ENCODE measurements around the gene RPS4Y2.

Gene RPS4Y2

DNA sequence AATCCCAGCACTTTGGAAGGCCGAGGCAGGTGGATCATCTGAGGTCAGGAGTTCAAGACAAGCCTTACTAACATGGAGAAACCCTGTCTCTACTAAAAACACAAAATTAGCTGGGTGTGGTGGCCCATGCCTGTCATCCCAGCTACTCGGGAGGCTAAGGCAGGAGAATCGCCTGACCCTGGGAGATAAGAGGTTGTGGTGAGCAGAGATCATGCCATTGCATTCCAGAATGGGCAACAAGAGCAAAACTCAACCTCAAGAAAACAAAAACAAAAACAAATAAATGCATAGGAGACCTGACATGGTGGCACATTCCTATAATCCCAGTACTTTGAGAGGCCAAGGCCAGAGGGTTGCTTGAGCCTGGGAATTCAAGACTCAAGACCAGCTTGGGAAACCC lies 16.1 kb upstream of the RPS4Y2 start:
- no CpG with 5 or more reads among the region's 3 CpGs for WGBS, 2 donors (ENCODE audit: extremely low coverage in 2 of 2, insufficient read length in 2 of 2, insufficient replicate concordance in 1 of 2)
- no peak overlapping the region for H3K4ac ChIP-seq (ENCODE audit: low read length)
- H3K14ac ChIP-seq (ENCODE audit: low read length) = no peak overlapping the region
- H3K79me1 ChIP-seq (ENCODE audit: low read depth, low read length) = no peaks in the 10 kb centered on the region
- no peak overlapping the region for H2AFZ ChIP-seq (ENCODE audit: low read length)
- H2BK12ac ChIP-seq (ENCODE audit: low read length) = no peak overlapping the region
- no peak overlapping the region for H2BK5ac ChIP-seq (ENCODE audit: low read length)
- H3K9ac ChIP-seq (ENCODE audit: low read depth, low read length, poor library complexity) = no peak overlapping the region
- H3K27me3 ChIP-seq (ENCODE audit: control insufficient read depth in 3 of 3, insufficient read depth in 3 of 3, low read depth in 1 of 3, low read length in 3 of 3) = no peaks in the 10 kb centered on the region
- no peaks in the 10 kb centered on the region for H3K36me3 ChIP-seq (replicated peaks in 1 of 2; ENCODE audit: control insufficient read depth in 2 of 2, insufficient read depth in 2 of 2, low read length in 2 of 2)
- no peak overlapping the region for H3K18ac ChIP-seq (ENCODE audit: low read length)
- peaks cover 0 to 13% of the 10 kb centered on the region in 2 donors for H3K9me3 ChIP-seq (replicated peaks in 1 of 2; ENCODE audit: control insufficient read depth in 2 of 2, insufficient read depth in 1 of 2, low read depth in 1 of 2, low read length in 2 of 2)
- no peak overlapping the region for H2AK5ac ChIP-seq (ENCODE audit: low read depth, low read length)
- H2BK15ac ChIP-seq (ENCODE audit: low read length) = no peak overlapping the region
- no peaks in the 10 kb centered on the region for H3K4me1 ChIP-seq (ENCODE audit: control insufficient read depth in 2 of 2, insufficient read depth in 1 of 2, low read depth in 1 of 2, low read length in 2 of 2)
- no peak overlapping the region for H3K23ac ChIP-seq (ENCODE audit: low read depth, low read length, poor library complexity)
- H4K8ac ChIP-seq (ENCODE audit: low read depth, low read length) = no peak overlapping the region
- no peak for DNase-seq (ENCODE audit: low spot score)
- no peak overlapping the region for H3K4me2 ChIP-seq (ENCODE audit: insufficient read depth, low read length, poor library complexity, severe bottlenecking)
- H4K91ac ChIP-seq (ENCODE audit: low read depth, low read length, poor library complexity) = no peak overlapping the region
- H2BK120ac ChIP-seq (ENCODE audit: low read depth, low read length) = no peak overlapping the region
- H3K27ac ChIP-seq (replicated peaks; ENCODE audit: low read length) = no peak overlapping the region
- H3K4me3 ChIP-seq (ENCODE audit: low read length in 2 of 2) = no peak overlapping the region

DNA sequence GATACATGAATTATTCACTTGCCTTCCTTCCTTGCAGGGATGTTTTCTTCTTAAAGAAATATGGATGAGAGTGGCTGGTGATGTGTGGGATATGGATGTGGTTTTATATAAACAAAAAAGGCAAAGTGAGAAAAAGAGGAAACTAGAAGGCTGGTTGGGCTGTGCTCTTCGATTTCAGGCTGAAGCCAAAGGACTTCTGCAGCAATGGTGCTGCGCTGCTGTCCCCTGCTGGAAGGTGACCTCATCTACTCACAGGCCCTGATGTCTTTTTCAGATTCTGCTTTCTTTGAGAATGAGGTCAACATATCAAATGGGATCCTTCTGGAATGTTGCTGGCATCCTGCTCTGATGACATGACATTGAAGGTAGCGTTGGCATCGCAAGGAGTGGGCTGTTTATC lies 15.3 kb upstream of the RPS4Y2 start:
- Histone ChIP-seq H2AK5ac (ENCODE audit: low read depth, low read length) (no peak overlapping the region), H3K23ac (ENCODE audit: low read depth, low read length, poor library complexity) (no peak overlapping the region), H3K14ac (ENCODE audit: low read length) (no peak overlapping the region), H3K27me3 (ENCODE audit: control insufficient read depth in 3 of 3, insufficient read depth in 3 of 3, low read depth in 1 of 3, low read length in 3 of 3) (no peaks in the 10 kb centered on the region), H2BK5ac (ENCODE audit: low read length) (no peak overlapping the region), H3K18ac (ENCODE audit: low read length) (no peak overlapping the region), H3K9me3 (replicated peaks in 1 of 2; ENCODE audit: control insufficient read depth in 2 of 2, insufficient read depth in 1 of 2, low read depth in 1 of 2, low read length in 2 of 2) (peaks cover 0 to 13% of the 10 kb centered on the region in 2 donors), H2AFZ (ENCODE audit: low read length) (no peak overlapping the region), H3K4me3 (ENCODE audit: low read length in 2 of 2) (no peak overlapping the region), H3K79me1 (ENCODE audit: low read depth, low read length) (no peaks in the 10 kb centered on the region), H3K27ac (replicated peaks; ENCODE audit: low read length) (no peak overlapping the region), H3K4me2 (ENCODE audit: insufficient read depth, low read length, poor library complexity, severe bottlenecking) (no peak overlapping the region), H3K9ac (ENCODE audit: low read depth, low read length, poor library complexity) (no peak overlapping the region), H2BK120ac (ENCODE audit: low read depth, low read length) (no peak overlapping the region), H3K36me3 (replicated peaks in 1 of 2; ENCODE audit: control insufficient read depth in 2 of 2, insufficient read depth in 2 of 2, low read length in 2 of 2) (no peaks in the 10 kb centered on the region), H3K4me1 (ENCODE audit: control insufficient read depth in 2 of 2, insufficient read depth in 1 of 2, low read depth in 1 of 2, low read length in 2 of 2) (no peaks in the 10 kb centered on the region), H2BK12ac (ENCODE audit: low read length) (no peak overlapping the region), H4K91ac (ENCODE audit: low read depth, low read length, poor library complexity) (no peak overlapping the region), H4K8ac (ENCODE audit: low read depth, low read length) (no peak overlapping the region), H3K4ac (ENCODE audit: low read length) (no peak overlapping the region), H2BK15ac (ENCODE audit: low read length) (no peak overlapping the region)
- DNase-seq (ENCODE audit: low spot score) = no peak
- no CpG with 5 or more reads among the region's 4 CpGs for WGBS, 2 donors (ENCODE audit: extremely low coverage in 2 of 2, insufficient read length in 2 of 2, insufficient replicate concordance in 1 of 2)

DNA sequence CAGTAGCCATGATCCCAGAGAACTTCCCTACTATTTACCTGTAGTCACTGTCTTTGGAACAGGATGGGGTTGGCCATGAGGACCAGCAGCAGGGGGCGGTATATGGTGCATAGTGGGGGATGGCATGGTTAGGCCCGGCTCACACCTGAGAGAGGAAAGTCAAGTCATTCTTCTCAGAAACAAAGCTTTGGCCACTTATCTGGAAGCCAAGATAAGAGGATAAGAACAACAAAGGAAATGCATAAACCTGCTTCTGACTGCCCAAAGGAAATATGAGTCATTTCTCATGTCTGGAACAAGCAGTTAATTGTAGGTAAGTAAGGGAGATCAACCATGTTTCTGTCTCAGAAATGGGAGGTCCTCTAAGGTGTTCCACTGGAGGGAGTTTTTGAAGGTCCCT lies 10.8 kb upstream of the RPS4Y2 start:
- Histone ChIP-seq H3K23ac (ENCODE audit: low read depth, low read length, poor library complexity) (no peak overlapping the region), H3K36me3 (replicated peaks in 1 of 2; ENCODE audit: control insufficient read depth in 2 of 2, insufficient read depth in 2 of 2, low read length in 2 of 2) (no peaks in the 10 kb centered on the region), H3K27me3 (ENCODE audit: control insufficient read depth in 3 of 3, insufficient read depth in 3 of 3, low read depth in 1 of 3, low read length in 3 of 3) (no peaks in the 10 kb centered on the region), H3K9me3 (replicated peaks in 1 of 2; ENCODE audit: control insufficient read depth in 2 of 2, insufficient read depth in 1 of 2, low read depth in 1 of 2, low read length in 2 of 2) (peaks cover 0 to 14% of the 10 kb centered on the region in 2 donors), H3K27ac (replicated peaks; ENCODE audit: low read length) (no peak overlapping the region), H3K4me1 (ENCODE audit: control insufficient read depth in 2 of 2, insufficient read depth in 1 of 2, low read depth in 1 of 2, low read length in 2 of 2) (no peaks in the 10 kb centered on the region), H2AK5ac (ENCODE audit: low read depth, low read length) (no peak overlapping the region), H2BK120ac (ENCODE audit: low read depth, low read length) (no peak overlapping the region), H3K9ac (ENCODE audit: low read depth, low read length, poor library complexity) (no peak overlapping the region), H2BK15ac (ENCODE audit: low read length) (no peak overlapping the region), H3K4me3 (ENCODE audit: low read length in 2 of 2) (no peak overlapping the region), H3K4ac (ENCODE audit: low read length) (no peak overlapping the region), H2AFZ (ENCODE audit: low read length) (no peak overlapping the region), H3K79me1 (ENCODE audit: low read depth, low read length) (no peaks in the 10 kb centered on the region), H4K91ac (ENCODE audit: low read depth, low read length, poor library complexity) (no peak overlapping the region), H3K18ac (ENCODE audit: low read length) (no peak overlapping the region), H4K8ac (ENCODE audit: low read depth, low read length) (no peak overlapping the region), H2BK12ac (ENCODE audit: low read length) (no peak overlapping the region), H3K14ac (ENCODE audit: low read length) (no peak overlapping the region), H3K4me2 (ENCODE audit: insufficient read depth, low read length, poor library complexity, severe bottlenecking) (no peak overlapping the region), H2BK5ac (ENCODE audit: low read length) (no peak overlapping the region)
- no CpG with 5 or more reads among the region's 2 CpGs for WGBS, 2 donors (ENCODE audit: extremely low coverage in 2 of 2, insufficient read length in 2 of 2, insufficient replicate concordance in 1 of 2)
- no peak for DNase-seq (ENCODE audit: low spot score)

DNA sequence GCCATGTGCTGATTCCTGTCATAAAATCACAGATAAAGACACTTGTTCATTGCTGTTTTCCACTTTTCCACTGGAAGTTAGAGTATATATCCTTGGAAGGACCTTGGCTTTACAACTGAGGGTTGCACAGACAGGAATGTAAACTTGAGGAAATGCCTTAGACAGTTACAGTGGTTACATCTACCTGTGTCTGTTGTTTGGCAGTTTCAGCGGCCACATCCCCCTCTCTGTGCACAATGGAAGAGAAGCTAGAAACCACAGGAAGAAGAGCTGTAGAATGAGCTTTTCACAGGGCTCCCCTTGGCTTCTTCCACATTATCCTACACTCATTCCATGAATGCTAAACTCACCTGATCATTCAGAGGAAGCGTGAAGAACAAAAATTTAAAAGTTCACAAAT lies 9.0 kb upstream of the RPS4Y2 start:
- Histone ChIP-seq H4K8ac (ENCODE audit: low read depth, low read length) (no peak overlapping the region), H2AK5ac (ENCODE audit: low read depth, low read length) (no peak overlapping the region), H3K9me3 (replicated peaks in 1 of 2; ENCODE audit: control insufficient read depth in 2 of 2, insufficient read depth in 1 of 2, low read depth in 1 of 2, low read length in 2 of 2) (peaks cover 0 to 21% of the 10 kb centered on the region in 2 donors), H2BK120ac (ENCODE audit: low read depth, low read length) (no peak overlapping the region), H3K79me1 (ENCODE audit: low read depth, low read length) (no peaks in the 10 kb centered on the region), H2BK15ac (ENCODE audit: low read length) (no peak overlapping the region), H2BK12ac (ENCODE audit: low read length) (no peak overlapping the region), H3K4me3 (ENCODE audit: low read length in 2 of 2) (no peak overlapping the region), H3K27me3 (ENCODE audit: control insufficient read depth in 3 of 3, insufficient read depth in 3 of 3, low read depth in 1 of 3, low read length in 3 of 3) (no peaks in the 10 kb centered on the region), H3K27ac (replicated peaks; ENCODE audit: low read length) (no peak overlapping the region), H3K14ac (ENCODE audit: low read length) (no peak overlapping the region), H3K18ac (ENCODE audit: low read length) (no peak overlapping the region), H3K4ac (ENCODE audit: low read length) (no peak overlapping the region), H3K23ac (ENCODE audit: low read depth, low read length, poor library complexity) (no peak overlapping the region), H4K91ac (ENCODE audit: low read depth, low read length, poor library complexity) (no peak overlapping the region), H3K36me3 (replicated peaks in 1 of 2; ENCODE audit: control insufficient read depth in 2 of 2, insufficient read depth in 2 of 2, low read length in 2 of 2) (no peaks in the 10 kb centered on the region), H2BK5ac (ENCODE audit: low read length) (no peak overlapping the region), H3K9ac (ENCODE audit: low read depth, low read length, poor library complexity) (no peak overlapping the region), H3K4me2 (ENCODE audit: insufficient read depth, low read length, poor library complexity, severe bottlenecking) (no peak overlapping the region), H3K4me1 (ENCODE audit: control insufficient read depth in 2 of 2, insufficient read depth in 1 of 2, low read depth in 1 of 2, low read length in 2 of 2) (no peaks in the 10 kb centered on the region), H2AFZ (ENCODE audit: low read length) (no peak overlapping the region)
- WGBS, 2 donors (ENCODE audit: extremely low coverage in 2 of 2, insufficient read length in 2 of 2, insufficient replicate concordance in 1 of 2) = no CpG with 5 or more reads among the region's 2 CpGs
- DNase-seq (ENCODE audit: low spot score) = no peak
